ENCODE measurements around the gene STRADB. TPM values are rescaled to one million over a fixed set of nuclear protein-coding genes. Genes with fewer than 3 reads are reported as not detected.
"Not testable (repeated sequence)": the region's sequence is repeated elsewhere in the genome, so short reads cannot be mapped to it uniquely, and the experiment has no call there.

The STRADB gene
- total RNA-seq, 1 experiment from 2014 or later = 42.1 TPM

- DNase-seq (ENCODE audit: low spot score) = no peak
Observed at GRCh38 chr2:201467666-201468065, 16.1 kb downstream of the STRADB start.

DNA sequence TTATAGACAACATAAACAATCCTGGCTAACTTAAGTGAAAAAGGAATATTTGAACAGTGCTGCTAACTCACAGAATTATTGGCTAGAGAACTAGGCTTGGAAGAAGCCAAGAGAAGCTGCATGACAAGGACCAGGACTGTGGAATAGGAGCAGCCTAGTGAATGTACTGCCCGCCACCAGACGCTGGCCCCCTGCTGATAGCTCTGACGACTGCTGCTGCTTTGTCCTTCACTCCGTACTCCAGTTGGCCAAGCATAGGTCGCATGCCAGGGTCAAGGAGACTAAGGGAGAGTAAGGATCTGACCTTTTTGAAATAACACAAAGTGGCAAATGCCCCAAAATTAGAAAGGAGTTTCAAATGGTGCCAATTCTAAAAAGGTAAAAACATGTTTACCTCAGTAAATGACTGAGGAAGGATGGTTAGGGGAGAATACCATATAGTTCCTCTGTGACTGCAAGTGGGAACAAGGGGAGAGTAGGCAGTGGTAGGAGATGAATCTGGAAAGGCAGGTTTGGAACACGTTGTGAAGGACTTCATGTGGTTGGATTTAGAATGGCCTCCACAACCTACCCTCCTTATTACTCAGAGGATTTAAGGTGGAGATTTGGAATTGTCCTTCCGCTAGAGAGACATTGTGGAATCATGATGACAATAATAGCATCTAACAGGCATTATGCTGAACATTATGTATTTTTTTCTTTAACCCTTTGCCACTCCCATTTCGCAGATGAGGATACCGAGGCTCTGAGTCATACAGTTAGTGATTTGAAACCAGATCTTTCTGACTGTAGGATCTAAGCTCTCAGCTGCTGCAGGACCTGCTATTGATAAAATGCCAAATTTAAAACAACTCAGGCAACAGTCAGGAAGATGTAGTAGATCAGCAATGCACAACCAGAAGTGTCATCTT lies 19.5 kb downstream of the STRADB start:
- DNase-seq (ENCODE audit: low spot score) = no peak

GRCh38 chr2:201471732-201472393 lies 20.3 kb downstream of the STRADB start:
- DNase-seq (ENCODE audit: low spot score) = no peak

DNA sequence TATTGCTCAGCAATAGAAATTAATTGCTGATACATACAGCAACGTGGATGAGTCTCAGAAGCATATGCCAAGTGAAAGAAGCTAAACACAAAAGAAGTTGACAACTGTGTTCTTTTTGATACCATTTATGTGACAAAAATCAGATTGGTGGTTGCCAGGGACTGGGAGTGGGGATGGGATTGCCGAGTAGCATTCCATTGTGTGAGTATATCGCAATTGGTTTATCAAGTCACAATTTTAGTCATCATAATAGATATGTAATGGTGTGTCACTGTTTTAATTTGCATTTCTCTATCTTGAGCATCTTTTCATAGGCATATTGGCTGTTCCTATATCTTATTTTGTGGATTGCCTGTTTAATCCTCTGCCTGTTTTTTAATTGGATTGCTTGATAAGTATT lies 20.9 kb downstream of the STRADB start:
- DNase-seq (ENCODE audit: low spot score) = no peak

- DNase-seq (ENCODE audit: low spot score) = no peak
Observed at GRCh38 chr2:201482543-201482942, 31.0 kb downstream of the STRADB start.

GRCh38 chr2:201483342-201483741 lies 31.8 kb downstream of the STRADB start:
- DNase-seq (ENCODE audit: low spot score) = no peak

GRCh38 chr2:201483758-201484157 lies 32.2 kb downstream of the STRADB start:
- not testable (repeated sequence) for DNase-seq (ENCODE audit: low spot score)

DNA sequence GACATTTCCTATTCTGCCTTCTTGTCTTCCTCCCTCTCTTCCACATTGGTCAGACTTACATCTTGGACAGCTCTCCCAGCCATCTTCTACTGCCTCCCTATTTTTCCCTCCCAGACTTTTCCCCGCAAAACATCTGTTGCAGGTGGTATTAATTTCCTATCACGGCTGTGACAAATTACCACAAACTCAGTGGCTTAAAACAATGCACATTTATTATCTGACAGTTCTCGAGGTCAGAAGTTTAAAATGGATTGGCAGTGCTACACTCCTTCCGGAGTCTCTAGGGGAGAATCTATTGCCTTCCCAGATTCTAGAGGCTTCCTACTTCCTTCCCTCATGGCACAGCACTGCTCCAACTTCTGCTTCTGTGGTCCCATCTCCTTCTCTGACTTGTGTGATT lies 33.3 kb downstream of the STRADB start:
- no peak for DNase-seq (ENCODE audit: low spot score)

DNA sequence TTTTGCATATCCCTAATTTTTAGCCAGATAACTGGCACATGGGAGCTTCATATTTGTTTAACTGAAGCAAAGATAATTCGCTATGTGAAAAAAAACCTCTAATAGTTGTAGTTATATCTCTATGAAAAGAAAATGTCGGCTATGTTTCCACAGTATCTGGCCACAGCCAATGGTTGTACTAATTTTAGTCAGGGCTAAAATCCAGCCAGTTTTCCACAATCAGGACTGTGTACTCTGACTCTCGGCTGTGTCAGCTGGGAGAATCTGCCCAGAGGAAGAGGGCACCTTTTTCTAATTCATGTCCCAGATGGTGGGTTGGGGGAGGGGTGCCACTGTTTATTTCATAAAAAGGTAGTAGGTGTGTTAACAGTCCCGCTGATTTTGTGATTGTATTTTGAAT lies 38.8 kb downstream of the STRADB start:
- DNase-seq (ENCODE audit: low spot score) = no peak

- DNase-seq (ENCODE audit: low spot score) = no peak
Observed at GRCh38 chr2:201496785-201497184, 45.2 kb downstream of the STRADB start.

GRCh38 chr2:201500534-201500933 lies 49.0 kb downstream of the STRADB start:
- DNase-seq (ENCODE audit: low spot score) = peak; percentile 15

DNA sequence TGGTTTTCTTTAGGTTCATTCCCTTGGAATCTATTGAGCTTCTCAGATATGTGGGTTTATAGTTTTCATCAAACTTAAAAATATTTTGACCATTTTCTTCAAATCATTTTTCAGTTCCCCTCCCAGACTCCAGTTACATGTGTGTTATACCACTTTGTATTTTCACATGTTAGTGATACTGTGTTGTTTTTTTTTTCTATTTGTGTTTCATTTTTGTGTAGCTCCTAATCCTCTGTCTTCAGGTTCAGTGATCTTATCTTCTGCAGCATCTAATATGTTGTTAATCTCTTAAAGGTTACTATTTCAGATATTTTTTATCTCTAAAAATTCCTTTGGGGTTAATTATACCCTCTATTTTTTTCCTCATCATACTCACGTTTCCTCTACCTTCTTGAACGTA lies 51.2 kb downstream of the STRADB start:
- DNase-seq (ENCODE audit: low spot score) = no peak

DNA sequence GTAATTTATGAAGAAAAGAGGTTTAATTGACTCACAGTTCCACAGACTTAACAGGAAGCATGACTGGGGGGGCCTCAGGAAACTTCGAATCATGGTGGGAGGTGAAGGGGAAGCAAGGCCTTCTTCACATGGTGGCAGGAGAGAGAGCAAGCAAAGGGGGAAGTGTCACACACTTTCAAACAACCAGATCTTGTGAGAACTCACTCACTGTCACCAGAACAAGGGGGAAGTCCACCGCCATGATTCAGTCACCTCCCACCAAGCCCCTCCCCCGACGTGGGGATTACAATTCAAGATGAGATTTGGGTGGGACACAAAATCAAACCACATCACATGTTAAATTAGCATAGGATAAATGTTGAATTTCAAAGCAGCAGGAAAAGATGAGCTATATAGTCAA lies 56.2 kb downstream of the STRADB start:
- no peak for DNase-seq (ENCODE audit: low spot score)

- DNase-seq (ENCODE audit: low spot score) = no peak
Observed at GRCh38 chr2:201513271-201513670, 61.7 kb downstream of the STRADB start.

DNA sequence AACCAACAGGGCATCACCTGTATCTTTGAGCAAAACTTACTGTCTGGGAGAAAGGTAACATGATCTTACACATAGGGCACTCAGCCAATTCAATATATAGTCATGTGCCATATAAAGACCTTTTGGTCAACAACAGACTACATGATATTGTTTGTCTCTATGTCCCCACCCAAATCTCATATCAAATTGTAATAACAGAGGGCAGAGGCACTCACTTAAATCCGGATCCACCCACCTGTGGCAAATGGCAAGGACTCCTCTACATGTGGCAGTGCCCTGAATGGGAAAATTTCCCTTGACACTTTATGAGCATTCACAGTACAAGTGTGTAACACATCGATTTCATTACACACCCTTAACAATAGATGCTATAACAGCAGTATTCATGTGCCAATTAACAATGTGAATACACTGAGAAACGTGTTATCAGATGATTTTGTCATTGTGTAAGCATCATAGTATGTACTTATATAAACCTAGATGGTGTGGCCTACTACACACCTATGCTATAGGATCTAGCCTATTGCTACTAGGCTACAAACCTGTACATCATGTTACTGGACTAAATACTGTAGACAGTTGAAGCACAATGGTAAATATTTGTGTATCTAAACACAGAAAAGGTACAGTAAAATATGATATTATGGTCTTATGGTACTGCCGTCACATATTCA lies 64.2 kb downstream of the STRADB start:
- no peak for DNase-seq (ENCODE audit: low spot score)

GRCh38 chr2:201517094-201517493 lies 65.6 kb downstream of the STRADB start:
- no peak for DNase-seq (ENCODE audit: low spot score)

DNA sequence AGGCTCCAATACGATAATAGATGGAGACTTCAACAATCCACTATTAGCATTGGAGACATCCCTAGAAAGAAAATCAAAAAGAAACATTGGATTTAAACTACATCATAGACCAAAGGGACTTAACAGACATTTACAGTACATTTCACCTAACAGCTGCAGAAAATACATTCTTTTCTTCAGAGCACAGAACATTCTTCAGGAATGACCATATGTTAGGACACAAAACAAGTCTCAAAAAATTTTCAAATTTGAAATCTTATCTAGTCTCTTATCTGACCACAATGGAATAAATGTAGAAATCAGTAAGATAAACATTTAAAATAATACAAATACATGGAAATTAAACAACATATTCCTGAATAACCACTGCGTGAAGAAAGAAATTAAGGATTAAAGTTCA lies 68.7 kb downstream of the STRADB start:
- no peak for DNase-seq (ENCODE audit: low spot score)

- DNase-seq (ENCODE audit: low spot score) = no peak
Observed at GRCh38 chr2:201522965-201523364, 71.4 kb downstream of the STRADB start.

- no peak for DNase-seq (ENCODE audit: low spot score)
Observed at GRCh38 chr2:201523506-201523905, 72.0 kb downstream of the STRADB start.
